Measurements from ENCODE around the gene ATP10A.

DNA sequence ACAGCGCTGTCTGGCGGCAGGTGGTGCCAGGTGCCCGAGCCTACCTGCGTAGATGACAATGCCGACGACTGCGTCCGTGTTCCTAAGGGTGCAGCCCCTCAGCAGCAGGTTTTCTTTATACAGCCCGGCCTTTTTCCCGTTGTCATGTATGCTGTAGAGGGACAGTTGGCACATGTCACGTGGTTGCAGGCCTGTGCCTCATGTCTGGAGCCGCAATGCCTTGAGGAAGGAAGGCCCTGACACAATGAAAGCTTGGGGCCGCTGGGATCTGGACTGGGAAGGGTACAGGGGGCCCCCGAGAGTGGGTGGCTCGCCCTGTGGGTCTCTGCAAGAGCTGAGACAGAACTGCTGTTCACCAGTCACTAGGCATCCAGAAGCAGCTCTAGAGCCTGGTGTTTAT, 136.0 kb downstream of the ATP10A start:
- TF ChIP-seq POLR2A (IDR thresholded peaks at IDR 0.05) (no peak), POLR2AphosphoS5 (IDR thresholded peaks at IDR 0.05) (no peak)
